Measurements from ENCODE around the gene COTL1. TPM values are rescaled to one million over a fixed set of nuclear protein-coding genes. Genes with fewer than 3 reads are reported as not detected.

The COTL1 gene
- total and polyA plus RNA-seq, 11 donors, result 5.2 to 120 (median 11.0) TPM

GRCh38 chr16:84659656-84660300, 41.9 kb upstream of the COTL1 start:
- TF ChIP-seq POLR2A (IDR thresholded peaks at IDR 0.05), result no peak
- no peak for TF ChIP-seq CTCF (IDR thresholded peaks at IDR 0.05)
- Histone ChIP-seq H3K4me1 (peaks cover 0 to 4% (median 0%) of the 10 kb centered on the region in 12 donors), H3K9me3 (no peaks in the 10 kb centered on the region), H3K27me3 (no peaks in the 10 kb centered on the region), H3K27ac (no peak overlapping the region), H3K36me3 (peaks cover 7 to 100% (median 94%) of the 10 kb centered on the region in 9 donors), H3K4me3 (no peak overlapping the region)
- WGBS, 4 donors, result 93 to 97% (median 95%) methylated on average over 17 to 27 of the region's 27 CpGs
- no peak for DNase-seq
- ATAC-seq, result no peak
- intact Hi-C loops (cut with DNase I), result no loop called here

DNA sequence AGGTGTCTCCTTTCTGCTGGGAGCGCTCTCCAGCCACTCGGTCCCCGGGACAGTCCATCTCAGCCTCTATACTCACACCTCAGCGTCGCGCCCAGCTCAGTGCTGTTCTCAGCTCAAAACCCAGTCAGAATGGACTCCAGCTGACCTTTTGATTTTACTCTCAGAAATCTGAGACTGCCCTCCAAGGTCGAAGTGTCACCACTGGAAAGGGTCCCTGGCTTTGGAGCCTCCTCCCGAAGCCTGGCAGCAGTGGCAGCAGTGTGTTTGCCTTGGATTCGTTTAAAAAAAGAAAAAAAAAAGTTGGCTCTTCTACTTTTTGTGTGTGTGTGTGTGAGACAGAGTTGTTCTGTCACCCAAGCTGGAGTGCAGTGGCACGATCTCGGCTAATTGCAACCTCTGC, 40.8 kb upstream of the COTL1 start:
- 82 to 88% (median 84%) methylated on average over 11 of the region's 11 CpGs for WGBS, 4 donors
- no peak overlapping the region for H3K4me3 ChIP-seq
- H3K27ac ChIP-seq, result no peak overlapping the region
- ATAC-seq (no peak), DNase-seq (no peak)
- H3K36me3 ChIP-seq, result peaks cover 7 to 99% (median 94%) of the 10 kb centered on the region in 9 donors
- H3K27me3 ChIP-seq, result no peaks in the 10 kb centered on the region
- no peak for TF ChIP-seq POLR2A (IDR thresholded peaks at IDR 0.05)
- no peak for TF ChIP-seq CTCF (IDR thresholded peaks at IDR 0.05)
- intact Hi-C loops (cut with DNase I), result no loop called here
- H3K9me3 ChIP-seq, result no peaks in the 10 kb centered on the region
- peaks cover 0 to 4% (median 0%) of the 10 kb centered on the region in 12 donors for H3K4me1 ChIP-seq

- Histone ChIP-seq H3K27me3 (no peaks in the 10 kb centered on the region), H3K27ac (no peak overlapping the region), H3K4me1 (peaks cover 0 to 6% (median 0%) of the 10 kb centered on the region in 12 donors), H3K9me3 (no peaks in the 10 kb centered on the region), H3K4me3 (no peak overlapping the region), H3K36me3 (peaks cover 7 to 99% (median 94%) of the 10 kb centered on the region in 9 donors)
- ATAC-seq (no peak), DNase-seq (no peak)
- no peak for TF ChIP-seq CTCF (IDR thresholded peaks at IDR 0.05)
- TF ChIP-seq POLR2A (IDR thresholded peaks at IDR 0.05), result no peak
- intact Hi-C loops (cut with DNase I), result no loop called here
- WGBS, 4 donors, result 96 to 98% (median 98%) methylated on average over 41 to 50 of the region's 50 CpGs
These were observed 39.5 kb upstream of the COTL1 start for GRCh38 chr16:84657229-84657837.

DNA sequence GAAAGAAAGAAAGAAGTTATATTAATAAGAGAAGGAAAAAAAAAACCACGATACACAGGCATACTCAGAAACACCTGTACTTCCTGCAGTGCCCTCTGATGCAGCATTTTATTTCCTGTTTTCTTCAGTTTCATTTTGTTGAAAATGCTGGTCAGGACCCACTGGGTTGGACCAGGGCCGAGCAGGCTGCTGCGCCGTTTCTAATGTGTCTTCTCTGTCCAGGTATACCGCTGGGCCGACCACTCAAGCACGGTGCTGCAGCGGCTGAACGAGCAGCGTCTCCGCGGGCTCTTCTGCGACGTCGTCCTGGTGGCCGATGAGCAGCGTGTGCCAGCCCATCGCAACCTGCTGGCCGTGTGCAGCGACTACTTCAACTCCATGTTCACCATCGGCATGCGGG, 38.8 kb upstream of the COTL1 start:
- intact Hi-C loops (cut with DNase I), result no loop called here
- no peaks in the 10 kb centered on the region for H3K9me3 ChIP-seq
- DNase-seq (no peak), ATAC-seq (no peak)
- no peak for TF ChIP-seq CTCF (IDR thresholded peaks at IDR 0.05)
- no peak for TF ChIP-seq POLR2A (IDR thresholded peaks at IDR 0.05)
- no peak overlapping the region for H3K27ac ChIP-seq
- H3K36me3 ChIP-seq, result peaks cover 7 to 99% (median 94%) of the 10 kb centered on the region in 9 donors
- H3K4me1 ChIP-seq, result peaks cover 0 to 6% (median 0%) of the 10 kb centered on the region in 12 donors
- H3K27me3 ChIP-seq, result no peaks in the 10 kb centered on the region
- WGBS, 4 donors, result 96 to 97% (median 96%) methylated on average over 22 of the region's 22 CpGs
- H3K4me3 ChIP-seq, result no peak overlapping the region

Measured in heart left ventricle (tissue), 16 donors.